HepG2 (cell line): Measurements from ENCODE around the gene C1QL4. TPM values are rescaled to one million over a fixed set of nuclear protein-coding genes. Genes with fewer than 3 reads are reported as not detected.

Source experiments
- CREM ChIP-seq, 2 experiments: sonication (generic) in 1 of 2; formaldehyde crosslinking in 1 of 2; IDR thresholded peaks; 2 replicates each; pipeline versions ENCODE4 v1.4.0 to v1.6.1; 2016 to 2020; ENCODE audit warnings: antibody characterized with exemption in 1 of 2, mild to moderate bottlenecking in 1 of 2, missing genetic modification reagents in 1 of 2
- DRAP1 ChIP-seq: IDR thresholded peaks from 2 replicates; pipeline ENCODE4 v1.6.1; 2016; ENCODE audit warnings: missing genetic modification reagents, missing compliant biosample characterization
- JUNB ChIP-seq: sonication (generic); formaldehyde crosslinking; IDR thresholded peaks from 2 replicates; pipeline ENCODE4 v1.8.0; 2022; ENCODE audit warnings: missing genetic modification reagents, mild to moderate bottlenecking, borderline replicate concordance
- KDM4B ChIP-seq: sonication (generic); formaldehyde crosslinking; IDR thresholded peaks from 2 replicates; pipeline ENCODE4 v1.4.0; 2020; ENCODE audit warnings: missing genetic modification reagents
- KLF16 ChIP-seq, 2 experiments: sonication (generic) in 1 of 2; formaldehyde crosslinking in 1 of 2; IDR thresholded peaks; 2 replicates each; pipeline versions ENCODE4 v1.6.1 to v1.8.0; 2016 to 2023; ENCODE audit warnings: missing genetic modification reagents in 2 of 2, missing compliant biosample characterization in 1 of 2
- MTF1 ChIP-seq: sonication (generic); formaldehyde crosslinking; IDR thresholded peaks from 2 replicates; pipeline ENCODE4 v1.5.0; 2020; ENCODE audit warnings: missing genetic modification reagents
- PCBP2 ChIP-seq: fragments of 200-400 bp; formaldehyde crosslinking; optimal IDR thresholded peaks from 2 replicates; pipeline ENCODE3; 2018; ENCODE audit warnings: low read length, low read depth; ENCODE audit not compliant: poor library complexity, severe bottlenecking
- PRPF4 ChIP-seq: fragments of 200-400 bp; formaldehyde crosslinking; IDR thresholded peaks from 2 replicates; pipeline ENCODE4 v1.6.1; 2016; ENCODE audit warnings: low read length, low read depth; ENCODE audit not compliant: poor library complexity, severe bottlenecking
- RBFOX2 ChIP-seq: fragments of 200-400 bp; formaldehyde crosslinking; IDR thresholded peaks from 2 replicates; pipeline ENCODE4 v1.6.1; 2017; ENCODE audit warnings: low read depth, mild to moderate bottlenecking, low read length
- RFXANK ChIP-seq: IDR thresholded peaks from 2 replicates; pipeline ENCODE4 v1.6.1; 2016
- SP1 ChIP-seq, 2 experiments: fragments of 450-650 bp in 1 of 2; sonication (generic) in 1 of 2; formaldehyde crosslinking in 1 of 2; IDR thresholded peaks; 2 replicates each; pipeline versions ENCODE4 v1.4.0 to v1.6.1; 2016 to 2020; ENCODE audit warnings: missing genetic modification reagents in 1 of 2
- ZBTB10 ChIP-seq: sonication (generic); formaldehyde crosslinking; IDR thresholded peaks from 2 replicates; pipeline ENCODE4 v1.4.0; 2020; ENCODE audit warnings: missing genetic modification reagents, borderline replicate concordance
- ZBTB3 ChIP-seq: sonication (generic); formaldehyde crosslinking; IDR thresholded peaks from 2 replicates; pipeline ENCODE4 v1.4.0; 2020; ENCODE audit warnings: low read depth, mild to moderate bottlenecking, moderate library complexity, missing genetic modification reagents, borderline replicate concordance
- ZKSCAN8 ChIP-seq: IDR thresholded peaks from 2 replicates; pipeline ENCODE4 v1.6.1; 2016; ENCODE audit warnings: borderline replicate concordance, missing genetic modification reagents, missing compliant biosample characterization
- ZNF496 ChIP-seq: sonication (generic); formaldehyde crosslinking; IDR thresholded peaks from 2 replicates; pipeline ENCODE4 v1.8.1; 2023; ENCODE audit warnings: mild to moderate bottlenecking, moderate library complexity, missing genetic modification reagents; ENCODE audit not compliant: insufficient replicate concordance
- ZNF562 ChIP-seq: sonication (generic); formaldehyde crosslinking; IDR thresholded peaks from 2 replicates; pipeline ENCODE4 v1.8.0; 2022; ENCODE audit warnings: missing genetic modification reagents, borderline replicate concordance
- ZNF569 ChIP-seq: sonication (generic); formaldehyde crosslinking; IDR thresholded peaks from 2 replicates; pipeline ENCODE4 v1.5.0; 2020; ENCODE audit warnings: mild to moderate bottlenecking, missing genetic modification reagents, moderate library complexity, borderline replicate concordance
- ZNF749 ChIP-seq: sonication (generic); formaldehyde crosslinking; IDR thresholded peaks from 2 replicates; pipeline ENCODE4 v1.8.0; 2022; ENCODE audit warnings: mild to moderate bottlenecking, missing genetic modification reagents, moderate library complexity, borderline replicate concordance
- ZNF770 ChIP-seq: sonication (generic); formaldehyde crosslinking; IDR thresholded peaks from 2 replicates; pipeline ENCODE4 v1.5.0; 2020; ENCODE audit warnings: mild to moderate bottlenecking, missing genetic modification reagents
- ZNF800 ChIP-seq: sonication (generic); formaldehyde crosslinking; IDR thresholded peaks from 2 replicates; pipeline ENCODE4 v1.4.0; 2020; ENCODE audit warnings: missing genetic modification reagents
- polyA plus RNA-seq, 8 experiments: library from polyadenylated mRNA; depleted of rRNA in 3 of 8; stranded (reverse) in 7 of 8; unstranded in 1 of 8; fragments of >200 nt; fragmentation: Illumina TruSeq in 4 of 8; extraction: Trizol in 4 of 8; gene quantifications; 2 replicates each; pipeline versions ENCODE4 v1.2.1 to v1.2.3, GENCODE V29; 2011 to 2016; ENCODE audit warnings: low read depth in 4 of 8, missing spikeins in 1 of 8, mixed read lengths in 1 of 8; ENCODE audit not compliant: insufficient read depth in 1 of 8
- total RNA-seq, 5 experiments: library from RNA; depleted of rRNA; stranded (reverse); fragments of >200 nt; fragmentation: Illumina TruSeq; extraction: Trizol; gene quantifications; 2 replicates each; pipeline ENCODE4 v1.2.3, GENCODE V29; 2016; ENCODE audit warnings: low read depth in 1 of 5

C1QL4 gene
- total and polyA plus RNA-seq, 2 of the 13 experiments (the other 11 are each of a cell fraction or from before 2014, with no cell fraction given): 0.03 TPM; not detected in 1

GRCh38 chr12:49296836-49297694, 39.9 kb downstream of the C1QL4 start (continued):
- no peak for TF ChIP-seq ZBTB10 (CRISPR knock-in tag)
- TF ChIP-seq ZKSCAN8 (CRISPR knock-in tag): no peak
- TF ChIP-seq JUNB: no peak
- no peak for TF ChIP-seq ZBTB3 (CRISPR knock-in tag)
- TF ChIP-seq ZNF569 (CRISPR knock-in tag): no peak
- TF ChIP-seq DRAP1 (CRISPR knock-in tag): no peak
- no peak for TF ChIP-seq KLF16 (CRISPR knock-in tag; IDR thresholded peaks at IDR 0.05)
- no peak for TF ChIP-seq ZNF749 (CRISPR knock-in tag)
- TF ChIP-seq PCBP2: no peak
- no peak for TF ChIP-seq KDM4B (CRISPR knock-in tag)
- no peak for TF ChIP-seq PRPF4
- TF ChIP-seq ZNF770: no peak
- TF ChIP-seq CREM (IDR thresholded peaks at IDR 0.05): no peak
- no peak for TF ChIP-seq CREM (CRISPR knock-in tag; IDR thresholded peaks at IDR 0.05)
- peak; percentile 86; the same call in 1 of the 2 replicates for TF ChIP-seq ZNF800
- TF ChIP-seq MTF1 (CRISPR knock-in tag): no peak
- TF ChIP-seq ZNF562 (CRISPR knock-in tag): no peak
- TF ChIP-seq SP1 (IDR thresholded peaks at IDR 0.05): no peak
- TF ChIP-seq SP1 (CRISPR knock-in tag; IDR thresholded peaks at IDR 0.05): no peak; the same call in 1 of the 2 replicates
- TF ChIP-seq ZNF496 (CRISPR knock-in tag): no peak
- TF ChIP-seq RFXANK (CRISPR knock-in tag): no peak
- TF ChIP-seq RBFOX2: no peak
